ENCODE measurements around the gene PMEPA1.

Gene PMEPA1

DNA sequence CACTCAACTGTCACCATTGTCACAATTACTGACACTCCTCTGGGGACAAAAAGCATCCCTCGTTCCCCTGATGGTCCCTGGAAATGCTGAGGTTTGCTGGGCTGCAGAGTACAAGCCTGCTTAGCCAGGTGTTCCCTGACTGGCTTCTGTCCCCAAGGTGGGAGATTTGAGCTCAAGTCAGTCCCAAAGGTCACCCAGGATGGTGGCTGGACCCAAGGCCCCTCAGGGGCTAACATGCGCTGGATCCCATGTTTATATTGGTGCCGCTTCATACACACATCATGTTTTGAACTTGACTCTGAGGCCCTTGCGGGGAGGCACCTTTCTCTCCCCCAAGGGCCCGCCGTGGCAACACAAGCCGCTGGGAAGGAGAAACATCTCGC, 44.2 kb downstream of the PMEPA1 start:
- no peak overlapping the region for H3K4me3 ChIP-seq (ENCODE audit: low read depth, low read length)
- no peak for DNase-seq (ENCODE audit: low read depth)
- TF ChIP-seq, protein P1, sequence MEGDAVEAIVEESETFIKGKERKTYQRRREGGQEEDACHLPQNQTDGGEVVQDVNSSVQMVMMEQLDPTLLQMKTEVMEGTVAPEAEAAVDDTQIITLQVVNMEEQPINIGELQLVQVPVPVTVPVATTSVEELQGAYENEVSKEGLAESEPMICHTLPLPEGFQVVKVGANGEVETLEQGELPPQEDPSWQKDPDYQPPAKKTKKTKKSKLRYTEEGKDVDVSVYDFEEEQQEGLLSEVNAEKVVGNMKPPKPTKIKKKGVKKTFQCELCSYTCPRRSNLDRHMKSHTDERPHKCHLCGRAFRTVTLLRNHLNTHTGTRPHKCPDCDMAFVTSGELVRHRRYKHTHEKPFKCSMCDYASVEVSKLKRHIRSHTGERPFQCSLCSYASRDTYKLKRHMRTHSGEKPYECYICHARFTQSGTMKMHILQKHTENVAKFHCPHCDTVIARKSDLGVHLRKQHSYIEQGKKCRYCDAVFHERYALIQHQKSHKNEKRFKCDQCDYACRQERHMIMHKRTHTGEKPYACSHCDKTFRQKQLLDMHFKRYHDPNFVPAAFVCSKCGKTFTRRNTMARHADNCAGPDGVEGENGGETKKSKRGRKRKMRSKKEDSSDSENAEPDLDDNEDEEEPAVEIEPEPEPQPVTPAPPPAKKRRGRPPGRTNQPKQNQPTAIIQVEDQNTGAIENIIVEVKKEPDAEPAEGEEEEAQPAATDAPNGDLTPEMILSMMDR (IDR thresholded peaks at IDR 0.05; ENCODE audit: control insufficient read depth, extremely low read depth, insufficient read depth): no peak

DNA sequence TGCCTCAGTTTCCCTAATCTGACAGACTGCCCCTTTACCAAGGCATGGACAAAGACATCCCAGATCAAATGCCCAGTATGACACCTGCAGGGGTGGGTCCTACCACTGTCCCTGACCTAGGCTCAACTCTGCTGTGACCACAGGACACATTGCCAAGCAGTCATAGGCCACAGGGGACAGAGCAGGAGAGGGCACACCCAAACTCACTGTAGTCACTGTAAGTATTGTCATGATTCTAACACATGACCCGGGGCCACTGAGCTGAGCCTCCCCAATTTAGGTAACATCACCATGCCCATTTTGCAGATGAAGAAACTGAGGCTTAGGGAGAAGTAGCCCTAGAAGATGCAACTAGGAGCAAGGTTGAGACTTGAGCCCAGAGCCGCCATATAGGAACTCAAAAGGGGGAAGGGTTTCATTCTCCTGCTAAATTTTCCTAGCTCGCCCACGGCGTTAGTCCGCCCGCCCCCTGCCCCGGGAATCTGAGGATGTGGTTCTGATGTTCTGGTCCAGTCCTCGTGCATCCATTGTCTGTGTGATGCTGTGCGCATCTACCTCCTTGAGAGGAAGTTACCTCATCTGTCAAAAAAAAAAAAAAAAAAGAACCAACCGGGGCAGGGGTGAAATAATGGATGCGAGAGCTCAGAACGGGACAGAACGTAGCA, 44.8 kb downstream of the PMEPA1 start:
- TF ChIP-seq, protein P1 (IDR thresholded peaks at IDR 0.05; ENCODE audit: control insufficient read depth, extremely low read depth, insufficient read depth): no peak
- no peak for DNase-seq (ENCODE audit: low read depth)
- H3K4me3 ChIP-seq (ENCODE audit: low read depth, low read length): no peak overlapping the region

DNA sequence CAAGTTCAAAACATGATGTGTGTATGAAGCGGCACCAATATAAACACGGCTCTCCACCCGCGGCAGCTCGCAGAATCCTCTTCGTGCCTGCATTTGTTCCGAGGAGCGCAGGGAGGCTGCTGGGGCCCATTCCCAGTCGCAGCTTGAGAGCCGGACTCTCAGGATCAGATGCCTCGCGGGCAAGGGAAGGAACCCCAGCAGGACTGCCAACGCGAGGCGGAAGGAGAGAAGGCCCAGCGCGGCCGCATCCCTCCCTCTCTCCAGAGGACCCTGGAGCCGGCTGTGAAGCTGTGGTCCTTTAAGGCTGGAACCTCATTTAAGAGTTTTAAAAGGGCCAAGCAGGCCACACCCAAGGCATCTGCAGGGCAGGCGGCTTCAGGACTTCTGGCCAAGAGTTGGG, 45.3 kb downstream of the PMEPA1 start:
- TF ChIP-seq, protein P1 (IDR thresholded peaks at IDR 0.05; ENCODE audit: control insufficient read depth, extremely low read depth, insufficient read depth): no peak
- no peak for DNase-seq (ENCODE audit: low read depth)
- H3K4me3 ChIP-seq (ENCODE audit: low read depth, low read length): no peak overlapping the region

DNA sequence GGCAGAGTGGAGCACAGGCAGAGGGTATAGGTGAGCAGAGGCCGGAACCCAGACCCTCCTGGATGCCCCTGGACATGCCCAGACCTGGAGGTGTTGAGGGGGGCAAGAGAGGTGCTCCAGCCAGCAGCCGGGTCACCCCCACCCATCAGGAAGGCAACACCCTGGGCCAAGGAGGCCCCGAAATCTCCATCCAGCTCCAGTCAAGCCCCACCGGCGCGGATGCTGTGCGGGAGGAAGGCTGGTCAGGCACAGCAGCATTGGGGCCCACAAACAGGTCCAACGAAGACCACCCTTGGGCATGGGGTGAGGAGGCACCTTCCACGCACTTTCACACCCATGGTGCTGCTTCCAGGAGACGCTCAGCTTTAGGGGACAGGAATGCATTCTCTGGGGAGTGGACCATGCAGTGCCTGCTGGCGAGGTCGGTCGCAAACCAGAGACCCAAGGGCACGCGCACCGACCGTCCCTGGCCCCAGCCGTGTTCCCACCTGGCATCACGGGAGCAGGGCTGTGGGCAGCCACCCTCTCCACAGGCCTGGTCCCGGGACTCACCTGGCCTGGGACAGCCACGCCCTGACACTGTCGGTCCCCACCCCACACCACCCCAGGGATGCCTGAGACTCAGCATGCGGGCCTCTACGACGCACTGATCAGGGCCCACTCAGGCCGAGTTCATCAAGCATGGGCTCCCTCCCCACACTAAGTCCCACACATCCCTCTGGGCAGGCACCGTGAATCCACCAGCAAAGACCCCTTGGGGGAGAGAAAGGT, 45.9 kb downstream of the PMEPA1 start:
- no peak for DNase-seq (ENCODE audit: low read depth)
- TF ChIP-seq, protein P1 (IDR thresholded peaks at IDR 0.05; ENCODE audit: control insufficient read depth, extremely low read depth, insufficient read depth): no peak
- no peak overlapping the region for H3K4me3 ChIP-seq (ENCODE audit: low read depth, low read length)

DNA sequence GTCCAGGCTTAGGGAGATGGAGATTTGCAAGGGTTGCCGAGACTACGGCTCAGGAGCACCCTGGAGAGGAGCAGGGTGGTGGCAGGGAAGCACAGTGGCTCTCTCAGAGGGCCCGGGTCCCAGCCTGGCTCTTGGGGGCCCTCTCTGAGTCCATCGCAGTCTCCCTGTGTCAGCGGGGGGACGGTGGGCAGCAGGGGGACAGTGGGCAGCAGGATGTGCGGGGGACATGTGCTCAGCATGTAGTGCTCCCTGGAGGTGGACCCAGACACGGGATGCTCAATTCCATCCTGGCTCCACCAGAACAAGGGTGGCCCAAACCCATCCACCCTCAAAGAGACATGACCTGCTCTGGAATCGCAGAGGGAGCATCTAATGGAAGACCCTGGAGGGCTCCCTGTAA, 46.6 kb downstream of the PMEPA1 start:
- no peak for DNase-seq (ENCODE audit: low read depth)
- TF ChIP-seq, protein P1 (IDR thresholded peaks at IDR 0.05; ENCODE audit: control insufficient read depth, extremely low read depth, insufficient read depth): no peak
- H3K4me3 ChIP-seq (ENCODE audit: low read depth, low read length): no peak overlapping the region

DNA sequence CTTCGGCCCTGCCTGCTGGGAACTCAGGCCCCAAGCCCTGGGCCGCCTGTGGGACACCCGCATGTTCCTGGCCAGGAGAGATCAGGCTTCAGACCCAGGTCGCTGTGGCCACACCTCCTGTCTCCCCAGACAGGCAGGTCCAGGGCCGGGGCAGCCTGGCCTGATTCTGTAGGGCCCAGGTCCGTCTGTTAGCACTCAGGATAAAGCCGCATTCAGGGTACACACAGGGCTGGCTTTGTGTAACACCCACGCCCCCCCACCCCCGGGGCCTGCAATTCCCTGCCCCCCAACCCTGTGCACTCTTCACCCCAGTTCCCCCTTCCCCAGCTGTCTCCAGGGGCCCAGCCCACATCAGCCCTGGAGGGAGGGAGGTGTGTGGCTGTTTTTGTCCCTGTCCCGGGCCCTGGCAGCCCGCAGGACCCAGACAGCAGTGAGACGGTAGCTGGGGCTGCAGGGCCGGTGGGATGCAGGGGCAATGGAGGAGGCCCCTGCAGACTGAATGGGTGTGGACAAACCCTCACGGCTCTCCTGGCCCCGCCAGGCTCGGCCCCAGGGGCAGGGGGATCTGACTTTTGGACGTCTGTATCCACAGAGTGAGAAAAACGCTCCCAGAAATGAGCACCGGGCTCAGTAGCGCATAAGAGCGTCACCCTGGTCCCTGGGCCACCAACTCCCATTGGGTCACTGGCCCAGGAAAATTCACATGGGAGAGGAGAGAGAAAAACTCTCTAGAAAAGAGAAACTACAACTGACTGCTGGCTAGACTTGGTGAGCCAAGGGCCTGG, 47.2 kb downstream of the PMEPA1 start:
- DNase-seq (ENCODE audit: low read depth): no peak
- H3K4me3 ChIP-seq (ENCODE audit: low read depth, low read length): no peak overlapping the region
- TF ChIP-seq, protein P1 (IDR thresholded peaks at IDR 0.05; ENCODE audit: control insufficient read depth, extremely low read depth, insufficient read depth): no peak

All from LNCaP clone FGC (cell line).